ENCODE results near the gene GHITM.

- TF ChIP-seq CTCF (IDR thresholded peaks at IDR 0.05): no peak
- no peak for TF ChIP-seq POLR2A (IDR thresholded peaks at IDR 0.05)
Observed at GRCh38 chr10:84117686-84118394, 21.5 kb upstream of the GHITM start.
